OCI-LY7 (cell line): ENCODE data around the gene NCK2. TPM values are rescaled to one million over a fixed set of nuclear protein-coding genes. Genes with fewer than 3 reads are reported as not detected.

Experiments used
- BruUV-seq: library from RNA; stranded (reverse); fragments of 400-500 nt; replicated peaks from 2 replicates; lab custom pipeline; 2021; lab: Mats Ljungman, UMichigan
- CTCF ChIA-PET: fragments of 300-600 bp; sonication (Branson Sonifier 250); formaldehyde crosslinking; loops from one replicate; lab custom pipeline; 2022; ENCODE audit warnings: antibody characterized with exemption; ENCODE audit not compliant: unreplicated experiment; lab: Charles Lee
- POLR2A ChIA-PET: fragments of 300-600 bp; sonication (Branson Sonifier 250); formaldehyde crosslinking; loops from one replicate; lab custom pipeline; 2022; ENCODE audit warnings: antibody characterized with exemption; lab: Charles Lee
- DNase-seq: peaks from one replicate; pipeline ENCODE4 v3.0.0-alpha.2; 2015; ENCODE audit warnings: low spot score
- H2AFZ ChIP-seq: fragments of 200-600 bp; sonication (generic), shearing (Covaris generic); 2 replicates; pipeline ENCODE4 v1.6.1; 2014; ENCODE audit warnings: mild to moderate bottlenecking, antibody characterized with exemption, low read length, moderate library complexity
- H3K27ac ChIP-seq: fragments of 200-600 bp; sonication (generic); 2 replicates; pipeline ENCODE4 v1.5.1; 2014; ENCODE audit warnings: mixed run types, low read depth, mild to moderate bottlenecking, moderate library complexity, low read length, inconsistent platforms; ENCODE audit not compliant: poor library complexity, severe bottlenecking
- H3K36me3 ChIP-seq: fragments of 200-600 bp; sonication (generic); 2 replicates; pipeline ENCODE4 v1.6.1; 2014; ENCODE audit warnings: mild to moderate bottlenecking, antibody characterized with exemption, low read length, moderate library complexity, mixed read lengths; ENCODE audit not compliant: insufficient read depth
- H3K4me1 ChIP-seq: fragments of 200-600 bp; sonication (generic); 2 replicates; pipeline ENCODE4 v1.5.1; 2014; ENCODE audit warnings: mild to moderate bottlenecking, low read length; ENCODE audit not compliant: insufficient read depth, poor library complexity, severe bottlenecking
- H3K4me2 ChIP-seq: fragments of 200-600 bp; sonication (generic); 2 replicates; pipeline ENCODE4 v1.6.1; 2014; ENCODE audit warnings: mild to moderate bottlenecking, low read length
- H3K4me3 ChIP-seq: fragments of 200-600 bp; sonication (generic); 2 replicates; pipeline ENCODE4 v1.5.1; 2014; ENCODE audit warnings: mild to moderate bottlenecking, low read depth, low read length; ENCODE audit not compliant: poor library complexity, severe bottlenecking
- H3K79me2 ChIP-seq: fragments of 200-600 bp; sonication (generic); 2 replicates; pipeline ENCODE4 v1.6.1; 2016; ENCODE audit warnings: low read depth, mild to moderate bottlenecking, low read length, moderate library complexity, mixed read lengths; ENCODE audit not compliant: insufficient read depth
- H3K9me2 ChIP-seq: fragments of 200-600 bp; sonication (generic); 2 replicates; pipeline ENCODE4 v1.6.1; 2016; ENCODE audit warnings: mild to moderate bottlenecking, low read length, mixed read lengths; ENCODE audit not compliant: insufficient read depth
- H3K9me3 ChIP-seq: fragments of 200-600 bp; sonication (generic); 2 replicates; pipeline ENCODE4 v1.6.1; 2014; ENCODE audit warnings: mild to moderate bottlenecking, mixed run types, low read length, mixed read lengths
- H4K20me1 ChIP-seq: fragments of 200-600 bp; sonication (generic); 2 replicates; pipeline ENCODE4 v1.6.1; 2014; ENCODE audit warnings: mild to moderate bottlenecking, antibody characterized with exemption, low read length, moderate library complexity, mixed read lengths; ENCODE audit not compliant: insufficient read depth
- CTCF ChIP-seq: fragments of 200-600 bp; sonication (generic); conservative IDR thresholded peaks from 2 replicates; pipeline ENCODE4 v1.5.1; 2014; ENCODE audit warnings: mild to moderate bottlenecking, antibody characterized with exemption, low read length, moderate library complexity, mixed read lengths
- EZH2phosphoT487 ChIP-seq: fragments of 200-600 bp; sonication (generic); IDR thresholded peaks from 2 replicates; pipeline ENCODE4 v1.6.1; 2018; ENCODE audit warnings: low read depth, borderline replicate concordance, mild to moderate bottlenecking, mixed run types, antibody characterized with exemption, low read length, moderate library complexity, mixed read lengths
- intact Hi-C: fragments of 100-400 bp; cut with micrococcal nuclease; formaldehyde crosslinking; loops from one replicate; pipeline ENCODE4 v1.10.0; 2022; ENCODE audit not compliant: unreplicated experiment
- total RNA-seq, 2 experiments: library from RNA; depleted of rRNA in 1 of 2; stranded (reverse); fragments of >200 nt in 1 of 2; shearing (Covaris generic) in 1 of 2; gene quantifications; 2 replicates each; pipeline ENCODE4 v1.2.3, GENCODE V29; 2014 to 2022

Gene NCK2
- total RNA-seq, 2 experiments from 2014 or later, result 23.4 to 34.2 TPM

GRCh38 chr2:105776560-105776928 is 31.8 kb downstream of the NCK2 start:
- Histone ChIP-seq H3K9me3 (no peaks in the 10 kb centered on the region), H3K4me2 (peak overlapping the region; percentile 28), H3K9me2 (no peaks in the 10 kb centered on the region), H3K4me3 (no peak overlapping the region), H3K79me2 (peaks cover 7% of the 10 kb centered on the region; the same call in 1 of the 2 replicates), H2AFZ (no peak overlapping the region), H3K36me3 (no peaks in the 10 kb centered on the region), H3K4me1 (peaks cover 29% of the 10 kb centered on the region), H4K20me1 (no peaks in the 10 kb centered on the region), H3K27ac (no peak overlapping the region)
- ChIA-PET POLR2A (interaction anchor here (1.6 kb wide), 1 partner anchor 26 kb away, joined by 3 read pairs; no protein-coding TSS in a partner anchor), CTCF (interaction anchor here (0.6 to 1.1 kb wide), 2 partner anchors 11 to 16 kb away, joined by 4 read pairs; no protein-coding TSS in a partner anchor)
- intact Hi-C loops, result no loop called here
- no TSS peak for BruUV-seq
- TF ChIP-seq EZH2phosphoT487, result no peak
- no peak for TF ChIP-seq CTCF
- no peak for DNase-seq

GRCh38 chr2:105777031-105777482 is 32.3 kb downstream of the NCK2 start:
- POLR2A ChIA-PET, result interaction anchor here (0.8 to 1.6 kb wide), 2 partner anchors 21 to 26 kb away, joined by 3 to 6 read pairs; no protein-coding TSS in a partner anchor
- intact Hi-C loops, result loop anchor here (1.0 kb wide), 1 partner anchor 52 kb away; no protein-coding TSS in a partner anchor
- no peak for TF ChIP-seq EZH2phosphoT487
- TF ChIP-seq CTCF, result no peak
- Histone ChIP-seq H3K4me1 (peaks cover 29% of the 10 kb centered on the region), H2AFZ (no peak overlapping the region), H3K4me3 (no peak overlapping the region), H3K79me2 (peaks cover 7% of the 10 kb centered on the region; the same call in 1 of the 2 replicates), H4K20me1 (no peaks in the 10 kb centered on the region), H3K9me3 (no peaks in the 10 kb centered on the region), H3K27ac (no peak overlapping the region), H3K9me2 (no peaks in the 10 kb centered on the region), H3K36me3 (no peaks in the 10 kb centered on the region), H3K4me2 (peak overlapping the region; percentile 28; the same call in 1 of the 2 replicates)
- DNase-seq, result peak; percentile 33
- no TSS peak for BruUV-seq
- CTCF ChIA-PET, result interaction anchor here (1.1 kb wide), 1 partner anchor 10 kb away, joined by 4 read pairs; no protein-coding TSS in a partner anchor

- no peak overlapping the region for H2AFZ ChIP-seq
- no peaks in the 10 kb centered on the region for H3K9me2 ChIP-seq
- ChIA-PET POLR2A (interaction anchor here (0.5 to 1.6 kb wide), 4 partner anchors 20 to 212 kb away, joined by 3 to 6 read pairs (median 4); no protein-coding TSS in a partner anchor), CTCF (no interaction called here)
- BruUV-seq, result no TSS peak
- H3K27ac ChIP-seq, result no peak overlapping the region
- H3K9me3 ChIP-seq, result no peaks in the 10 kb centered on the region
- no peaks in the 10 kb centered on the region for H3K36me3 ChIP-seq
- peaks cover 29% of the 10 kb centered on the region for H3K4me1 ChIP-seq
- TF ChIP-seq EZH2phosphoT487 (no peak), CTCF (no peak)
- no peak overlapping the region for H3K4me2 ChIP-seq
- H3K79me2 ChIP-seq, result peaks cover 7% of the 10 kb centered on the region; the same call in 1 of the 2 replicates
- H3K4me3 ChIP-seq, result no peak overlapping the region
- no peaks in the 10 kb centered on the region for H4K20me1 ChIP-seq
- intact Hi-C loops, result loop anchor here (1.0 kb wide), 1 partner anchor 52 kb away; no protein-coding TSS in a partner anchor
- no peak for DNase-seq
Measured at GRCh38 chr2:105777506-105778055, 32.9 kb downstream of the NCK2 start.
